ENCODE measurements around the gene MAX. TPM values are rescaled to one million over a fixed set of nuclear protein-coding genes. Genes with fewer than 3 reads are reported as not detected.
A peak's percentile ranks its signal among the peaks of the same experiment; 100 is the strongest.

MAX gene
- total and polyA plus RNA-seq, 9 of the 15 experiments (the other 6 are each of a cell fraction or from before 2014, with no cell fraction given) = 15.4 to 96.5 (median 51.6) TPM

GRCh38 chr14:65084554-65085505 is 17.5 kb downstream of the MAX start:
- POLR2A ChIA-PET = interaction anchor here (0.8 to 0.9 kb wide), 2 partner anchors 11 to 32 kb away, joined by 3 read pairs; no protein-coding TSS in a partner anchor
- ATAC-seq (no peak), DNase-seq (ENCODE audit: extremely low read depth in 1 of 4, low spot score in 3 of 4) (no peak), FAIRE-seq (no peak)
- Histone ChIP-seq H2AFZ (ENCODE audit: low read depth, low read length) (no peak overlapping the region), H3K4me3 (no peak overlapping the region), H3K36me3 (ENCODE audit: control insufficient read depth, insufficient read depth, low read length) (peaks cover 88% of the 10 kb centered on the region), H3K27ac (ENCODE audit: extremely low read depth, low read depth, low read length) (no peak overlapping the region), H3K4me1 (replicated peaks in 1 of 2; ENCODE audit: control insufficient read depth in 2 of 2, insufficient read depth in 2 of 2, low read length in 2 of 2) (peaks cover 0 to 12% of the 10 kb centered on the region in 2 experiments; a peak in 3 of 5 replicates), H3K27me3 (ENCODE audit: control insufficient read depth in 2 of 2, insufficient read depth in 2 of 2, low read length in 2 of 2) (no peaks in the 10 kb centered on the region), H4K20me1 (replicated peaks; ENCODE audit: control insufficient read depth, insufficient read depth, low read length) (no peaks in the 10 kb centered on the region), H3K4me2 (ENCODE audit: insufficient read depth, low read length) (no peak overlapping the region), H3K79me2 (ENCODE audit: control insufficient read depth, insufficient read depth, low read length) (peaks cover 21% of the 10 kb centered on the region), H3K9me1 (ENCODE audit: control insufficient read depth, insufficient read depth, low read length) (no peaks in the 10 kb centered on the region), H3K9ac (ENCODE audit: insufficient read depth in 1 of 2, low read depth in 2 of 2, low read length in 2 of 2) (no peak overlapping the region), H3K9me3 (replicated peaks; ENCODE audit: control insufficient read depth, insufficient read depth, low read depth, low read length) (peaks cover 4% of the 10 kb centered on the region; the same call in 1 of the 2 replicates)
- WGBS (ENCODE audit: insufficient coverage, low coverage, missing lambda C conversion rate) = 85% methylated on average over 6 of the region's 6 CpGs
- in situ Hi-C loops (cut with MboI) = no loop called here
- CTCF ChIA-PET (ENCODE audit: low intra/inter-chr PET ratio) = no interaction called here
- intact Hi-C loops (cut with micrococcal nuclease) = no loop called here
- BruUV-seq (replicated peaks) = no TSS peak
- TF ChIP-seq MEF2D (tag; conservative IDR thresholded peaks at IDR 0.05; ENCODE audit: low read depth) (0 out of 2 replicates have a peak, but pooled peaks have one; percentile 63), HMGN3 (IDR thresholded peaks at IDR 0.05; ENCODE audit: borderline replicate concordance, extremely low read depth, insufficient read length, low read depth, low read length) (no peak), ZC3H4 (CRISPR knock-in tag; IDR thresholded peaks at IDR 0.05; ENCODE audit: borderline replicate concordance) (no peak), SIX5 (IDR thresholded peaks at IDR 0.05; ENCODE audit: borderline replicate concordance in 1 of 2, insufficient read depth in 1 of 2, low read depth in 1 of 2, low read length in 2 of 2) (no peak)

Data from K562 (cell line).